Measurements from ENCODE around the gene SIGMAR1.

- TF ChIP-seq CTCF (IDR thresholded peaks at IDR 0.05) (no peak), POLR2A (IDR thresholded peaks at IDR 0.05) (no peak)
Observed at GRCh38 chr9:34662526-34663302, 25.1 kb upstream of the SIGMAR1 start, which contains the start of gene CCL27.
